A549 treated with DMSO at 1 μM for 4 hours (cell line): ENCODE measurements around the gene PWWP2B. TPM values are rescaled to one million over a fixed set of nuclear protein-coding genes. Genes with fewer than 3 reads are reported as not detected.

ENCODE experiments used
- total RNA-seq: library from RNA; stranded (reverse); fragments of 200-300 nt; extraction: Qiagen RNA extraction; gene quantifications from 5 replicates; pipeline ENCODE4 v1.2.3, GENCODE V29; 2022; ENCODE audit warnings: low read depth

PWWP2B gene
- total RNA-seq: 11.6 to 18.6 TPM (median 16.6 TPM) in 5 replicates

DNA sequence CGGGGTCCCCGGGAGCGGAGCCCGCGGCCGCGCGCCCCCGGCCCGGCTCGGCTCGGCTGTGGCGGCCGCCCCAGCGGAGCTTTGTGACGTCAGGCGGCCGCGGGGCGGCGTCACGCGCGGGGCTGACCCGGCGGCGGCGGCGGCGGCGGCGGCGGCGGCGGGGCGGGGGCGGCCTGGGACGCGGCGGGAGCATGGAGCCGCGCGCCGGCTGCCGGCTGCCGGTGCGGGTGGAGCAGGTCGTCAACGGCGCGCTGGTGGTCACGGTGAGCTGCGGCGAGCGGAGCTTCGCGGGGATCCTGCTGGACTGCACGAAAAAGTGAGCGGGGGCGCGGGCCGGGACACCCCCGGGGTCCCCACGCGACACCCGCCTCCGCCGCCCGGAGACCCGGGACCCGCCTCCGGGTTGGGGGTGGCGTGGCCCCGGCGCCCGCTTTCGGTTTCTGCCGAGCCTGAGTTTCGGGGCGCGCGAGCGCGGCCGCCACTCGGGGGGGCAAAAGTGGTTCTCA is at the start of gene PWWP2B:
Gene PWWP2B (plus strand): TSS at position 165 of the 506 bp plus-strand sequence. CDS start 27 bp downstream, at position 192.

Other genes with a start within 250 kb of the PWWP2B start
- 16.6 to 19.3 TPM (median 17.7 TPM) in 5 replicates for gene DPYSL4, start 210.3 kb upstream of the PWWP2B start, total RNA-seq
- gene STK32C, start 89.2 kb upstream of the PWWP2B start, total RNA-seq: 32.3 to 49.8 TPM (median 45.5 TPM) in 5 replicates
- 4.9 to 6.3 TPM (median 5.5 TPM) in 5 replicates for gene LRRC27, start 65.0 kb upstream of the PWWP2B start, total RNA-seq
- 12.3 to 16.3 TPM (median 14.2 TPM) in 5 replicates for gene INPP5A, start 140.6 kb downstream of the PWWP2B start, total RNA-seq